HG03108 (cell line): ENCODE results near the gene TBC1D30.
"Not testable (repeated sequence)": the region's sequence is repeated elsewhere in the genome, so short reads cannot be mapped to it uniquely, and the experiment has no call there.

Experiments used
- ATAC-seq: cut with Tn5 transposase; IDR thresholded peaks from one replicate; pipeline ENCODE4 v1.9.1; 2021; ENCODE audit warnings: moderate library complexity; ENCODE audit not compliant: unreplicated experiment

TBC1D30 gene, protein sequence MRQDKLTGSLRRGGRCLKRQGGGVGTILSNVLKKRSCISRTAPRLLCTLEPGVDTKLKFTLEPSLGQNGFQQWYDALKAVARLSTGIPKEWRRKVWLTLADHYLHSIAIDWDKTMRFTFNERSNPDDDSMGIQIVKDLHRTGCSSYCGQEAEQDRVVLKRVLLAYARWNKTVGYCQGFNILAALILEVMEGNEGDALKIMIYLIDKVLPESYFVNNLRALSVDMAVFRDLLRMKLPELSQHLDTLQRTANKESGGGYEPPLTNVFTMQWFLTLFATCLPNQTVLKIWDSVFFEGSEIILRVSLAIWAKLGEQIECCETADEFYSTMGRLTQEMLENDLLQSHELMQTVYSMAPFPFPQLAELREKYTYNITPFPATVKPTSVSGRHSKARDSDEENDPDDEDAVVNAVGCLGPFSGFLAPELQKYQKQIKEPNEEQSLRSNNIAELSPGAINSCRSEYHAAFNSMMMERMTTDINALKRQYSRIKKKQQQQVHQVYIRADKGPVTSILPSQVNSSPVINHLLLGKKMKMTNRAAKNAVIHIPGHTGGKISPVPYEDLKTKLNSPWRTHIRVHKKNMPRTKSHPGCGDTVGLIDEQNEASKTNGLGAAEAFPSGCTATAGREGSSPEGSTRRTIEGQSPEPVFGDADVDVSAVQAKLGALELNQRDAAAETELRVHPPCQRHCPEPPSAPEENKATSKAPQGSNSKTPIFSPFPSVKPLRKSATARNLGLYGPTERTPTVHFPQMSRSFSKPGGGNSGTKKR

DNA sequence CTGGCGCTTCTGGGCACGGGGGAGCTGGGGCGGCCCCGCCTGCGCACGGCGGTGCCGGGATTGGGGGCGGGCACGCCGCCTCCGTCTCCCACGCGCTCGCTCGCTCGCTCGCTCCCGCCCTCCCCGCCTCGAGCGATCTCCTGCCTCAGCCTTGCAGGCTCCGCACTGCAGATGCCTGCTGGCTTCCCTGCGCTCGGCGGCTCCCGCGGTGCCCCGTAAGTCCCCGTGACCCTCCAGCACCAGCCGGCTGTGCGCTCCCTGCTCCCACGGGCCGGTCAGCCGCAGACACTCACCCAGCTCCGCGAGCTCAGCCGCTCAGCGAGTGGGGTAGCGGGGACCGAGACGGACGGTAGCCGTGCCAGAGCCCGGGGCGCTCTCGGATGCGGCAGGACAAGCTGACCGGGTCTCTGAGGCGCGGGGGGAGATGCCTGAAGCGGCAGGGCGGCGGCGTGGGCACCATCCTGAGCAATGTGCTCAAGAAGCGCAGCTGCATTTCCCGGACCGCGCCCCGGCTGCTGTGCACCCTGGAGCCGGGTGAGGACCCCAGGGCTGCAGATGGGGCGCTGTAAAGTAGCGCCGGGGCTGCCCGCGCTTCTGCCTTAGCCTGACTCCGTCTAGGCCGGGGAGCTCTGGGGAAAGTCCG, at the start of gene TBC1D30:
TBC1D30 (plus strand) TSS at position 148 of the 643 bp plus-strand sequence; CDS start at position 381, 233 bp downstream.
- no peak for ATAC-seq

DNA sequence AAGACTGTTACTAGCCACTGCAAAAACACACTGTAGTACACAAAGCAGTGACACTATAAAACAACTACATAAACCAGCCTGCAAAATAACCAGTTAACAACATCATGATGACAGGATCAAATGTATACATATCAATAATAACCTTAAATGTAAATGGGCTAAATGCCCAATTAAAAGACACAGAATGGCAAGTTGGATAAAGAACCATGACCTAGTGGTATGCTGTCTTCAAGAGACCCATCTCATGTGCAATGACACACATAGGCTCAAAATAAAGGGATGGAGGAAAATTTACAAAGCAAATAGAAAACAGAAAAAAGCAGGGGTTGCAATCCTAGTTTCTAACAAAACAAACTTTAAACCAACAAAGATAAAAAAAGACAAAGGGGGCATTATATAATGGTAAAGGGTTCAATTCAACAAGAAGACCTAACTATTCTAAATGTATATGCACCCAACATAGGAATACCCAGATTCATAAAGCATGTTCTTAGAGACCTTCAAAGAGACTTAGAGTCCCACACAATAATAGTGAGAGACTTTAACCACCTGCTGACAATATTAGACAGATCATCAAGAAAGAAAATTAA, 49.2 kb upstream of the TBC1D30 start:
- not testable (repeated sequence) for ATAC-seq

DNA sequence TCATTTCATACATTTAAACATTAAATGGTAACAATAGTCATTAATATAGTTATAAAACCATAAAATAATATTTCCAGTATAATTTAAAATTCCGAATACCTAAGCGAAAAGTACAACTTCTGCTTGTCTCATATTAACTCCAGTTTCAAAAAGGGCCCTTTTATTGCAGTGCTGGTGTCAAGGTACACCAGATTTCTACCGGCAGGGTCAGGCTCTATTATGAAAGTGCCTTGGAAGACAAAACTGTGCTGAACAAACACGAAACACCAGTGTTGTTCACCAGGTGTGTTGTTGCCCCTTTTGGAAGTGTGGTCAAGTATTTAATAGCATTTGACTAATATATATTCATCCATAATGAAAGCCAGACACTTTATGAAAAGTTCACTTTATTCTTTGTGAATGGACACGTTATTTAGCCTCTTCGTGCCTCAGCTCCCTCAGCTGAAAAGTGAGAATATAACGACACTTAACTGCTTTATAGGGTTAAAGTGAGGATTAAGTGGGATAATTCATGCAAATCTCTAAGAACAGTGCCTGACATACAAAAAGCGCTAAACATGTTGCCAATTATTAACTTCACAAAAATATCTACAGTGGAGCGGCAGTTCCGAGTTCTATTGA, 45.0 kb upstream of the TBC1D30 start:
- ATAC-seq: no peak

DNA sequence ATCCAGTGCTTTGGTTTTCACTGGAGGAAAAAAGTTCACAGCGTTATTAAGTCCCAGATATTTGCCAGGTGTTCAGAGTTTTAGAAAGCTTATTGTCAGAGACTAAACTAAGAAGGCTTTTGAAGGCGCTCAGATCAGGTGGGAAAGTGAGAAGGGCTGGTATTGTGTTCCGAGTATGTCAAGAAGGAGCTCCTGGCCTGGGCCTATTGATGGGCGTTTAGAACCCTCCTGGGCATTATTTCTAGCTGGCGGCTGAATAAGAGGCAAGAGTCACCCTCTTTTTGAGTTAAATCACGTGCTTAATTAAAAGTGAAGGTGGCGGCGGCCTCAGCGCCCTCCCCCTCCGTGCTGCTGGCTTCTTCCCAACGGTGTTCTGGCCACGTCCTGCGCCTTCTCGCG, 44.3 kb upstream of the TBC1D30 start:
- ATAC-seq: no peak

DNA sequence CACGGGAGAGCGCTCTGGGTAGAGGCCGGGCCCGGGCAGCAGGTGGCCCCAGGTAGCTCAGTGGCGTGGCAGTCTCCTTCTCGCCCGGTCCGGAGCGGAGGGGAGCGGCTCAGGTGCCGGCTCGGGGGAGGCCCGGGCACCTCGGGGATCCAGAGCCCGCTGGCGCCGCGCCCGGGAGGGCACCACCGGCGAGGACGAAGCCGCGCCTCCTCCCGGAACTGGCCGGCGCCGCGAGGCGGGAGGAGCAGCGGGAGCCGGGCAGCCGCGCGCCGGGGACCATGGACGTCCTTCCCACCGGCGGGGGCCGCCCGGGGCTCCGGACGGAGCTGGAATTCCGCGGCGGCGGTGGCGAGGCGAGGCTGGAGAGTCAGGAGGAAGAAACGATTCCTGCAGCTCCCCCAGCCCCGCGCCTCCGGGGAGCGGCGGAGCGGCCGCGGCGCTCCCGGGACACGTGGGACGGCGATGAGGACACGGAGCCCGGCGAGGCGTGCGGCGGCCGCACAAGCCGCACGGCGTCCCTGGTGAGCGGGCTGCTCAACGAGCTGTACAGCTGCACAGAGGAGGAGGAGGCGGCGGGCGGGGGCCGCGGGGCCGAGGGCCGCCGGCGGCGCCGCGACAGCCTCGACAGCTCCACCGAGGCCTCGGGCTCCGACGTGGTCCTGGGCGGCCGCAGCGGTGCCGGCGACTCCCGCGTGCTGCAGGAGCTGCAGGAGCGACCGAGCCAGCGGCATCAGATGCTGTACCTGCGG, 43.7 kb upstream of the TBC1D30 start:
- peak; percentile 43 for ATAC-seq

DNA sequence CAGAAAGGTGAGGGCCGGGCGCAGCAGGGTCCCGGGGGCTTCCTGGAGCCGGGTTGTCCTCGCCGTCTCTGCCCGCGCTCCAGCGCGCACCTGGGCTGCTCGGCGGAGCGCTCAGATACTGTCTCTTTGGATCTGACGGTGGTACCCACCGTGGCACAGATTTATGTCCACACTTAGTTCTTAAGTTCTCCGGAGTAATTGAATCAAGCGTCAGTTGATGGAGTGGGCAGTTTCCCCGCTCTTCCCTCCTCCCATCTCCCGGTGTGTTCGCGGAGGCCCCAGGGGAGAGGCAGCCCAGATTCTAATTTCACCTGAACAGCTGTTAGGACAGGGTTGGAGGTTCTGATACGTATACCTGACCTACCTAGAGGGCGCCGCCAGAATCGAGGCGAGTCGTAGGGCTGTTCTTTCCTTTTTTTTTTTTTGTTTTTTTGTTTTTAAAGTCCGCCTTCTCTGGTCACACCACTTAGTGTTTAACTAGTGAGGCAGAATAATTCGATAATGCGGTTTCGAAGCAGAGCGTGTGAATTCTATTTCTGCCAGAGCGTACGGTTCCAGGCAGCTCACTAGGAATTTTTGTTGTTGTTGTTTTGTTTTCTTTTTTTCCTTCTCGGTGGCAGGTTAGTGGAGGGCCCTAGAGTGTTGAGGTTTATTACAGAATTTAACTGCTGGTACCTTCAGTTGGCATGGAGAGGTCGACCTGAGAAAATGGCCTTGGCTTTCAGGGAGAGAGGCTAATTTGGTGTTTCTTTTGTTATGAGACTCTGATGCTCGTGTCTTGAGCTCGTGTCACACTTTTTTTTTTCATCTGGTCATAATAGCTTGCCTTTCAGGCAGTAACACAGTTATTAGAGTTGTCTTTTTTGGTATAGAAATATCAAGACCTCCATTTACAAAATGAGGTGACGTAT, 42.9 kb upstream of the TBC1D30 start:
- no peak for ATAC-seq

DNA sequence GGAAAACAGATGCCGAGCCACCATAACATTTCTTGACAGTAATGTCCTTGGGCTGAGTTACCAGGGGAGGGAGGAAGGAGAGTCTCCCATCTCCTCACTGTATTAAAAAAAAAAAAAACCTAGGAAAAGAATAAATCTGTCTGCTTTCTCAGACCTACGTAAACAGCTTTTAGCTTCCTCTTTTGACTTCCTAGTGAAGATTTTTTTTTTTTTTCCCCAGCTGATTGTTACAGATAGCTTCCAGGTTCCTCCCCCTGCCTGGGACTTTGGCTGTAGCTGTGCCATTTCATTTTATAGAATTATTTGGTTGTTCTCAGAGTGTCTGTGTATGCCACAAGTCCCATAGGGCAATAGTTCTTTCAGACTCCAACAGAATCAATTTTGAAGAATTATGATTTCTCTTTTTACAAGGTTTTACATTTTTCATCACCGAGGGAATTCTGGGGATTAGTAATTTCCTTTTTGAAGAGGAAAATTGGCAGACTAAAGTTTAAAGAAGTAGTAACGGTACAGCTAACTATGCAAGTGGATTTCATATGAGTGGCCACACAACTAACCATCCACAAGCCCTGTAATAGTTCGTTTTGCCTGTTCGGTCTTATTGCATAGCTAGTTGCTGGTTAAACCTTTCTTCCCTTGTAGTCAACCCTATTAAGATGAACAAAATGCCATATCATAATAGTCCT, 42.1 kb upstream of the TBC1D30 start:
- ATAC-seq: no peak

DNA sequence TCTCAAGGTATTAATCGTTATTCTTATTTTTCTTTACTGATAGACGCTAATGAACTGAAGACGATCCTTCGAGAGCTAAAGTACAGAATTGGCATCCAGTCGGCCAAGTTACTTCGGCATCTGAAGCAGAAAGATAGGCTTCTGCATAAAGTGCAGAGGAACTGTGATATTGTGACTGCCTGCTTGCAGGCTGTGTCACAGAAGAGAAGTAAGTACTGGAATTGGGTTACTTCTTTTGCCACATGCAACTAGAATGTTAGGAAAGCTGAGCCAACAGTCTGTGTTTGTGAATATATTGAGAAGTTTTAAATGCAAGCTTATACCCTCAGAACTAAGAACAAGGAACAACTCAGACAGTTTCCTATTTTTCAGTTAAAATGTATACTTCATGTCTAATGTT, 38.6 kb upstream of the TBC1D30 start:
- no peak for ATAC-seq

DNA sequence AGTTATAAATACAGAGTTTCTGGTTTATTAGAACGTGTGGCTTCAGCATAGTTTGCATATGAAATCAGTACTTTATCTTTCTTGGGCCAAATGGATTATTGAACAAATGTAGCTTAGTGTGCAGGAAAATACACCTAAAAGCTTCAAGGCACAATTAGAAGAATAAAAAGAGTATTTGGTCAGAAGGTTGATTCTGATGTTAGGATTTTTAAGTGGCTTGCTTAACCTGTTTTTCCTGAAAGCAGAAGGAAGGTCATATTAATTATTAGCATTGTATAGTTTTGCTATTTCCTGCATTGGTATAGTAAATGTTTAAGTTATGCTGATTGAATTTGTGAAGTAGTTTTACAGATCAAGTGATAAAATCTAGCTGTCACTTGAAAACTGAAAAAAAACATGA, 34.3 kb upstream of the TBC1D30 start:
- ATAC-seq: no peak

DNA sequence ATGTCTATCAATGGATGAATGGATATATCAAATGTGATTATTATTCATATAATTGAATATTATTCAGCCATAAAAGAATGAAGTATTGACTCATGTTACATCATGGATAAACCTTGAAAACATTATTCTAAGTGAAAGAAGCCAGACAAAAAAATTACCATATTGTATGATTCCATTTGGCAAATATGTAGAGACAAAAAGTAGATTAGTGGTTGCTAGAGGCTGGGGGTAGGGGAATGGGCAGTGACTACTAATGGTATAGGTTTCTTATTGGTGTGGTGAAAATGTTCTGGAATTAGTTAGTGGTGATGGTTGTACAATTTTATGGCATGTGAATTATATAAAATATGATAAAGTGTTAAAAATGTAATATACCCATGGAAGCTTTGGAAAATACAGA, 33.4 kb upstream of the TBC1D30 start:
- ATAC-seq: no peak

DNA sequence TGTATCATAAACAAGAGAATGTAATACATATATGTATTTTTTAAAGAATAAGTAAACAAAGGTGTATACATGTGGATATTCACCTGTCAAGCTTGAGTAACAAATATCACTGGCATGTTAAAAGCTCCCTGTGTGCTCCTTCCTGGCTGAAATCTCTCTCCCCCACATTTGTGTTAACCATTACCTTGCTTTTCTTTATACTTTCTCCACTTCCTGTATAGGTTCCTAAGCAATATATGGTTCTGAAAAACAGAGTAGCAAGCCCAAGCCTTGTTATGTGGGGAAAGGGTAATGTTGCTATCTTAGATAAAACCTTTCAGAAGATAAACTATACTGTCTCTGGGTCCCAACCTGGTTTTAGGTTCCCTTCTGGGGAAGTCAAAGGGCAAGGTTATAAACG, 32.3 kb upstream of the TBC1D30 start:
- ATAC-seq: peak; percentile 52

DNA sequence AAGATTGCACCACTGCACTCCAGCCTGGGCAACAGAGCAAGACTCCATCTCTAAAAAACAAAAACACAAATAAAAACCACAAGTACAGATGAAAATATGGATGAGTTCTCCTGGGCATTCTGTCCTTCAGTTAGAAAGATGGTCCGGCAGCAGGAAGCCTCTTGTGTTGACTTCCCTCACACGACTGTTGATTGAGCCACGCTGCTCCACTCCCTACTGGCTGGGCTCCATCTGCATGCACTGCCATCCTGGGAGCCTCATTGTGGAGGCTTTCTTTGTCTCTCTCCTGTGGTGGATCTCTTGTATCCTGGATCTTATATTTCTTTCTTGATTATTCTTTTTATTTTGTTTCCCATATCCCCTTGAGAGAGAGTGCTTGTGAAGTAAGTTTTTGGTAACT, 30.8 kb upstream of the TBC1D30 start:
- no peak for ATAC-seq

DNA sequence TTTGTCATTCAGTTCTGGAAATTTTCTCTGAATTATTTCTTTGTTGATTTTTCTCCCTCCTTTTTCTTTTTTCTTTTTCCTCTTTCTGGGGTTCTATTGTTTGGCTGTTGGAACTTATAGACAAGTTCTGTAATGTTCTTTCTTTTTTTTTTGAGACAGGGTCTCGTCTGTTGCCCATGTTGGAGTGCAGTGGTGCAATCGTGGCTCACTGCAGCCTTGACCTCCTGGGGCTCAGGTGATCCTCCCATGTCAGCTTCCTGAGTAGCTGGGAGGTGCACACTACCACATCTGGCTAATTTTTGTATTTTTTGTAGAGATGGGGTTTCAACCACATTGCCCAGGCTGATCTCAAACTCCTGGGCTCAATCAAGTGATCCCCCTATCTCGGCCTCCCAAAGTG, 30.1 kb upstream of the TBC1D30 start:
- no peak for ATAC-seq

DNA sequence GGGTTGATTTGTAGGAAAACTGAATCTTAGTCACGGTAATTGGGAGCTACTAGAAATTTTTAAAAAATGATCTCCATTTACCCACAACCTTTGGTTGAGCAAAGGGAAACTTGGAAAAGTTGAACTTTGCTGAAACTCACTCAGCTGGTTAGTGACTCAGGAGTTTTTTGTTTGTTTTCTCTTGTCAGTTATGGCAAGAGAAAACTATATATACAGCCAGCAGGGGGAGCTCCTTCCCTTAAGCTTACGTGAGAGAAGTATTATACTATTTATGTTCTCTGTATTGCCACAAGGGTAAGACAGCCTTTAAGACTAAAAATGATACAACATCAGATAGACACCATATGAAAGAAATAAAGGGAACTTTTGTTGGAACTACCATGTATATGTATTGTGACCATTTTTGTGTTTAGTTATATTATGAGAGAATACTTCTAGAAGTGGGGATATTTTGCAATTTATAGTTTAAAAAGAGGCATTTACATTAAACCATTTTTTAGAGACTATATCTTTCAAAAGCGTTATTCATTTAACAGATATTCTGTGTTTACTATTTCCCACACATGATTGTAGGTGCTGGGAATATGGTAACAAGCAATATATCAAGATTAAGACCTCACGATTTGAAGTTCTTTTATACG, 28.1 kb upstream of the TBC1D30 start:
- peak; percentile 62 for ATAC-seq

DNA sequence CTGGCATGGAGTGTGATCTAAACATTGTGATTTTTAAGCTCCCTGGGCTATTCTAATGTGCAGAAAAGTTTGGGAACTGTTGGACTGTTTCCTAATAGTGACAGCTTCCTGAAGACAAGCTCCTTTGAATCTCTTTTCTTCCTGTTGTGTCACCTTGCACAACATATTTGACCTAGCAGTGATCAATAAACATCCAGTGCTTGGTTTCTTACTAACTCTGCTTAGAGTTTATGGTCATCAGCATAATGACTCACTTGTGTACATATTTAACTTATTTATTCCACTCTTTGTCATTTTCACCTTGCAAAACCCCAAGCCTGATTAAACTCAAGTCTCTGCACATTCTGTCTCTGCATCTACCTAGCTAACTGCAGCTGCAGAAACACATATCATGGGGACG, 27.3 kb upstream of the TBC1D30 start:
- no peak for ATAC-seq

DNA sequence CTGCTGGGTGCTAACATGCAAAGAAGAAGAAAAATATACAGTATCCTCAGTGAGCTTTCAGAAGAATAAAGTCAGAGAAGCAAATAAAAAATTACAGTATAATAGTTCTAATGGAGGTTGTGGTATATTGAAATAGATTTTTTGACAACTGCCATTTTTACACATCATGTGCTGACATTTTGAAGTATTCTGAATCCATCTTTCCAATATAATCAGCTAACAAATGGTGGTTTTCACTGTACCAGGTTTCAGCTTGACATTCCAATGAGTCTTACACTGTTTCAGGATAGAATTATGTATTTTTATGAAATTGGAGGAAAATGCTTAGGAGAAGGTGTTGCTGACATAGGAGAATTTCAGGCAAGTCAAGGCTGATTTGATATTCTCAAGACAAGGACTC, 26.3 kb upstream of the TBC1D30 start:
- ATAC-seq: no peak

DNA sequence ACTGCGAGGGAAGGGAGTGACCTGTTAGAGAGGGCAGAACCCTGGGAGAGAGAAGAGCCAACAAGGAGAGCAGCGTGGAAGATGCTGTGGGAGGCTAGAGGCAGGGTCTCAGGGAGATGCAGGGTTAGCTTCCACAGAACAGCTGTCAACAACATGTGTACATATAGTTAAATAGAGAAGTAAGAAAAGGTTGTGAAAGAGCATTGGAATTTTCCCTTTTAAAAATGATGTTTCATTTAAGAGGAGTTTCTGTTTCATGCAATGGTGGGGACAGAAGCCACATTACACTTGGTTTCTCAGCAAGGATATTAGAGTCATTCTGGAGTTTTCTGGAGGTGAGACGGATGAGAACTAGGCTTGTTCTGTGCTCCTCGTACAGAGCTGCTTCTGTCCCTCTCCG, 23.8 kb upstream of the TBC1D30 start:
- no peak for ATAC-seq

DNA sequence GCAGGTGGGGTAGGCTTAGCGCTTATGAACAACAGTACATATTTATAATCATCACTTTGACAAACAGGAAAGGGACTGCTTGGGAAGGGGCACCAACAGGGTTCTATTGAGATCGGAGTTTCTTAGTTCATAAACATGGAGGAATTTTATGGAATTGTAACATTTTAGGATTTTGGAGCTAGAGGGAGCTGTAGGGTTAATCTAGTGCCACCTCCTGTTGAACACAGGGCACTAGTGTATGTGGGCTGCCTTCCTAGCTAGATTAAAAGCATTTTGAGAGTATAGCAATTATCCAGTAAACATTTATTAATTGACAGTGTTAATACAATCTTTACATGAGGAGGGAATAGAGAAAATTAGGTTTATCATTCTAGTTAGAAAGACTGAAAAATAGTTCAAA, 23.1 kb upstream of the TBC1D30 start:
- no peak for ATAC-seq
